LHCN-M2 (cell line): ENCODE measurements around the gene AGRN. TPM values are rescaled to one million over a fixed set of nuclear protein-coding genes. Genes with fewer than 3 reads are reported as not detected.

Experiments used
- DNase-seq: peaks from one replicate; pipeline ENCODE4 v3.0.0-alpha.2; 2012; ENCODE audit warnings: low read depth
- total RNA-seq: library from RNA; depleted of rRNA; stranded (reverse); fragments of >200 nt; gene quantifications from 2 replicates; pipeline ENCODE4 v1.2.3, GENCODE V29; 2014

The AGRN gene
- total RNA-seq, 1 experiment from 2014 or later, result 13.3 TPM

- peak; percentile 67 for DNase-seq
Measured at GRCh38 chr1:1079408-1080121, 59.6 kb downstream of the AGRN start.

GRCh38 chr1:1080122-1080757, 60.3 kb downstream of the AGRN start:
- DNase-seq, result peak; percentile 31

- no peak for DNase-seq
Measured at GRCh38 chr1:1080951-1081310, 61.0 kb downstream of the AGRN start.

GRCh38 chr1:1081311-1082238, 61.7 kb downstream of the AGRN start:
- DNase-seq, result no peak

- no peak for DNase-seq
Measured at GRCh38 chr1:1082239-1082775, 62.4 kb downstream of the AGRN start.

- no peak for DNase-seq
Measured at GRCh38 chr1:1082776-1083415, 63.0 kb downstream of the AGRN start.

GRCh38 chr1:1083416-1084371, 63.8 kb downstream of the AGRN start:
- no peak for DNase-seq

- DNase-seq, result no peak
Measured at GRCh38 chr1:1084372-1085170, 64.7 kb downstream of the AGRN start.

GRCh38 chr1:1085171-1085841, 65.4 kb downstream of the AGRN start:
- no peak for DNase-seq

- DNase-seq, result no peak
Measured at GRCh38 chr1:1085911-1086841, 66.3 kb downstream of the AGRN start.

- DNase-seq, result no peak
Measured at GRCh38 chr1:1086911-1087341, 67.0 kb downstream of the AGRN start.

- DNase-seq, result no peak
Measured at GRCh38 chr1:1087351-1088028, 67.6 kb downstream of the AGRN start.

- no peak for DNase-seq
Measured at GRCh38 chr1:1088029-1088800, 68.3 kb downstream of the AGRN start.

GRCh38 chr1:1088801-1089680, 69.1 kb downstream of the AGRN start:
- no peak for DNase-seq

- DNase-seq, result no peak
Measured at GRCh38 chr1:1089731-1090423, 70.0 kb downstream of the AGRN start.
